Colonic mucosa (tissue), 4 donors: ENCODE measurements around the gene UTS2R. TPM values are rescaled to one million over a fixed set of nuclear protein-coding genes. Genes with fewer than 3 reads are reported as not detected.
"Not testable (repeated sequence)": the region's sequence is repeated elsewhere in the genome, so short reads cannot be mapped to it uniquely, and the experiment has no call there.

ENCODE experiments used
- DNase-seq: peaks from one replicate; pipeline ENCODE4 v3.0.0-alpha.2; 2020
- H3K27ac ChIP-seq: fragments of 200-600 bp; one replicate; pipeline ENCODE4 v1.8.0; 2021
- H3K27me3 ChIP-seq: fragments of 200-600 bp; one replicate; pipeline ENCODE4 v1.8.0; 2021
- H3K36me3 ChIP-seq: fragments of 200-600 bp; one replicate; pipeline ENCODE4 v1.8.0; 2021
- H3K4me1 ChIP-seq: fragments of 200-600 bp; one replicate; pipeline ENCODE4 v1.8.0; 2021; ENCODE audit warnings: mild to moderate bottlenecking
- H3K4me3 ChIP-seq: fragments of 200-600 bp; one replicate; pipeline ENCODE4 v1.8.0; 2021
- H3K9ac ChIP-seq, 2 donors: one replicate each; pipeline ENCODE4 v1.7.0; 2013; ENCODE audit warnings: control low read depth in 2 of 2, low read depth in 2 of 2, low read length in 2 of 2
- H3K9me3 ChIP-seq: fragments of 200-600 bp; one replicate; pipeline ENCODE4 v1.8.0; 2021
- CTCF ChIP-seq: fragments of 200-600 bp; IDR thresholded peaks from one replicate; pipeline ENCODE4 v1.8.0; 2022; ENCODE audit warnings: antibody characterized with exemption, mild to moderate bottlenecking
- intact Hi-C: fragments of 100-400 bp; cut with DNase I; formaldehyde crosslinking; loops from one replicate; pipeline ENCODE4 v1.14.1; 2022
- total RNA-seq, 2 donors: library from RNA; stranded (reverse); fragmentation: NEBNext Ultra II Directional in 1 of 2; extraction: Animal tissue kit (Norgen Biotek cat#: 25700) in 1 of 2; gene quantifications; one replicate each; pipeline ENCODE4 v1.2.1, GENCODE V29; 2021
- donor health status: healthy.
- donor health status: DM: no; HTN: no; CAD: no.
- donor health status: DM: no; HTN: no; CAD: no.

The UTS2R gene
- total RNA-seq, 2 donors from 2014 or later: not detected

- TF ChIP-seq CTCF: no peak
- Histone ChIP-seq H3K4me1 (no peaks in the 10 kb centered on the region), H3K9me3 (no peaks in the 10 kb centered on the region), H3K9ac (no peak overlapping the region), H3K27me3 (no peaks in the 10 kb centered on the region), H3K36me3 (no peaks in the 10 kb centered on the region), H3K27ac (no peak overlapping the region), H3K4me3 (no peak overlapping the region)
- intact Hi-C loops: no loop called here
- DNase-seq: no peak
These were observed 40.0 kb downstream of the UTS2R start for GRCh38 chr17:82411396-82412053.

GRCh38 chr17:82412081-82412480 is 40.5 kb downstream of the UTS2R start:
- intact Hi-C loops, DNase-seq: not testable (repeated sequence)

GRCh38 chr17:82412535-82413520 is 41.3 kb downstream of the UTS2R start:
- H3K27me3 ChIP-seq: no peaks in the 10 kb centered on the region
- no peaks in the 10 kb centered on the region for H3K9me3 ChIP-seq
- no peak for TF ChIP-seq CTCF
- H3K36me3 ChIP-seq: no peaks in the 10 kb centered on the region
- DNase-seq: no peak
- H3K9ac ChIP-seq: no peak overlapping the region
- no peak overlapping the region for H3K4me3 ChIP-seq
- H3K27ac ChIP-seq: no peak overlapping the region
- intact Hi-C loops: no loop called here
- no peaks in the 10 kb centered on the region for H3K4me1 ChIP-seq

More at GRCh38 chr17:82412081-82412480, 40.5 kb downstream of the UTS2R start:
- H3K9ac ChIP-seq, H3K9me3 ChIP-seq, H3K36me3 ChIP-seq, H3K4me3 ChIP-seq, H3K27ac ChIP-seq, H3K27me3 ChIP-seq, H3K4me1 ChIP-seq: not testable (repeated sequence)

- TF ChIP-seq CTCF: peak; percentile 69
- Histone ChIP-seq H3K9me3 (no peaks in the 10 kb centered on the region), H3K27ac (no peak overlapping the region), H3K36me3 (no peaks in the 10 kb centered on the region), H3K4me1 (no peaks in the 10 kb centered on the region), H3K4me3 (no peak overlapping the region), H3K27me3 (no peaks in the 10 kb centered on the region), H3K9ac (no peak overlapping the region)
- intact Hi-C loops: loop anchor here (1.0 kb wide), 1 partner anchor 63 kb away; no protein-coding TSS in a partner anchor
- peak; percentile 69 for DNase-seq
These were observed 43.1 kb downstream of the UTS2R start for GRCh38 chr17:82414548-82415281.

GRCh38 chr17:82415336-82415735 is 43.8 kb downstream of the UTS2R start:
- no peak overlapping the region for H3K27ac ChIP-seq
- TF ChIP-seq CTCF: no peak
- H3K4me1 ChIP-seq: no peaks in the 10 kb centered on the region
- intact Hi-C loops: no loop called here
- no peaks in the 10 kb centered on the region for H3K9me3 ChIP-seq
- no peak overlapping the region for H3K4me3 ChIP-seq
- H3K9ac ChIP-seq: no peak overlapping the region
- DNase-seq: no peak
- H3K36me3 ChIP-seq: no peaks in the 10 kb centered on the region
- no peaks in the 10 kb centered on the region for H3K27me3 ChIP-seq
